GM10266 (cell line): ENCODE results near the gene LIME1.

Experiments used
- DNase-seq: peaks from one replicate; pipeline ENCODE4 v3.0.0; 2012; ENCODE audit errors: extremely low spot score
- TF ChIP-seq, protein P1 (sequence below): IDR thresholded peaks from 2 replicates; pipeline ENCODE4 v1.5.1; 2012; ENCODE audit warnings: mild to moderate bottlenecking, low read depth; ENCODE audit not compliant: control insufficient read depth, insufficient read depth; ENCODE audit errors: missing control alignments

Gene LIME1

GRCh38 chr20:63777614-63778013 is 41.1 kb downstream of the LIME1 start:
- DNase-seq = no peak

GRCh38 chr20:63778034-63778752 is 41.7 kb downstream of the LIME1 start:
- TF ChIP-seq, protein P1, sequence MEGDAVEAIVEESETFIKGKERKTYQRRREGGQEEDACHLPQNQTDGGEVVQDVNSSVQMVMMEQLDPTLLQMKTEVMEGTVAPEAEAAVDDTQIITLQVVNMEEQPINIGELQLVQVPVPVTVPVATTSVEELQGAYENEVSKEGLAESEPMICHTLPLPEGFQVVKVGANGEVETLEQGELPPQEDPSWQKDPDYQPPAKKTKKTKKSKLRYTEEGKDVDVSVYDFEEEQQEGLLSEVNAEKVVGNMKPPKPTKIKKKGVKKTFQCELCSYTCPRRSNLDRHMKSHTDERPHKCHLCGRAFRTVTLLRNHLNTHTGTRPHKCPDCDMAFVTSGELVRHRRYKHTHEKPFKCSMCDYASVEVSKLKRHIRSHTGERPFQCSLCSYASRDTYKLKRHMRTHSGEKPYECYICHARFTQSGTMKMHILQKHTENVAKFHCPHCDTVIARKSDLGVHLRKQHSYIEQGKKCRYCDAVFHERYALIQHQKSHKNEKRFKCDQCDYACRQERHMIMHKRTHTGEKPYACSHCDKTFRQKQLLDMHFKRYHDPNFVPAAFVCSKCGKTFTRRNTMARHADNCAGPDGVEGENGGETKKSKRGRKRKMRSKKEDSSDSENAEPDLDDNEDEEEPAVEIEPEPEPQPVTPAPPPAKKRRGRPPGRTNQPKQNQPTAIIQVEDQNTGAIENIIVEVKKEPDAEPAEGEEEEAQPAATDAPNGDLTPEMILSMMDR = no peak
- no peak for DNase-seq

More at GRCh38 chr20:63777614-63778013, 41.1 kb downstream of the LIME1 start:
- TF ChIP-seq, protein P1 = no peak

- no peak for DNase-seq
- TF ChIP-seq, protein P1 = no peak
Observed at GRCh38 chr20:63778857-63779256, 42.4 kb downstream of the LIME1 start.

- TF ChIP-seq, protein P1 = no peak
- DNase-seq = no peak
Observed at GRCh38 chr20:63781181-63781580, 44.7 kb downstream of the LIME1 start.

- no peak for DNase-seq
- TF ChIP-seq, protein P1 = no peak
Observed at GRCh38 chr20:63782051-63782471, 45.6 kb downstream of the LIME1 start.

- DNase-seq = no peak
- TF ChIP-seq, protein P1 = no peak
Observed at GRCh38 chr20:63782521-63782971, 46.1 kb downstream of the LIME1 start.

DNA sequence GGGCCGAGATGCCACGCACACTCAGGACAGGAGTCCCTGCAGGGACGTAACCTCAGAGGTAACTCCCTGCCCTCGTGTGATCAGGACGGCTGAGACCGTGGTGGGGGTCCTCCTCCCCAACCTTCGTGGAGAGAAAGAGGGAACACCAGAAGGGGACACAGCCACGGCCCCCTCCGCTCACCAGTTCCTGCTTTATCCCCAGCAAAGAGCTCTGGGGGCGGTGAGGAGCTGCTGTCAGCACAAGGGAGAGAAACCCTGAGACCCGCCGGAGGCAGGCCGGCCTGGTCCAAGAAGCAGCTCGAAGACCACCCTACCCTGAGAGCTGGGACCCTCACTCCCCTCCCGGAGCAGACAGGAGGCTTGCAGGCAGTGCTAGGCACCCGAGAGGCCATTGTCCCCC is 47.5 kb downstream of the LIME1 start:
- TF ChIP-seq, protein P1 = no peak
- DNase-seq = no peak
